ENCODE data around the gene PDE11A. TPM values are rescaled to one million over a fixed set of nuclear protein-coding genes. Genes with fewer than 3 reads are reported as not detected.

The PDE11A gene
- total and polyA plus RNA-seq, 2 of the 13 experiments (the other 11 are each of a cell fraction or from before 2014, with no cell fraction given): 1.2 to 1.7 TPM

DNA sequence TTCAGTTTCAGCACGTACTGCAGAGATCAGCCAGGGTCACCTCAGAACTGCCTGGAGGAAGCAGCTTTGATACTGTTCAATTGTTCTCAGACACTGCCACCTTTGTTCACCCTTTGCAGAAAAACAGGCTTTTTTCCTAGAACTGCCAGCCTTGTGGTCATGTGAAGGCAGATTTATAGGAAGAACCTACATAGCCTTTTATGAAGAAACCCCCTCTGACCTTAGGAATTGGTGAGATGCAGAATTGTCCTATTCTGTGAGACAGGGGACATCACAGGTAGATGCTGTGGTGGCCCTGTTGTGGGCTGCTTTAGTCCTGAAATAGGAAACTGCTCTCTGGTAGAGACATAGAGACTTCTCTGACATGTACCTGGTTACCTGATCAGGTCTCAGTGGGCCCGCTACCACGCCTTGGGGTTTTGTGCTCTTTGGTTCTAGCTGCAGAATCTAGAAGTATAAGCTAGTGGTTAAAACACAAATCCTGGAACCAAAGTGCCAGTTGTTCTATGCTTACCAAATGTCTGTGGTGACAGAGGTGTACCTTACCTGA lies 473.4 kb downstream of the PDE11A start (continued):
- TF ChIP-seq PHB2 (IDR thresholded peaks at IDR 0.05; ENCODE audit: partially characterized antibody) (no peak), KDM6A (CRISPR knock-in tag; IDR thresholded peaks at IDR 0.05; ENCODE audit: low read depth) (no peak), ATF1 (CRISPR knock-in tag; IDR thresholded peaks at IDR 0.05) (peak; percentile 51; the same call in 1 of the 2 replicates), SAP130 (CRISPR knock-in tag; IDR thresholded peaks at IDR 0.05; ENCODE audit: low read depth) (peak; percentile 65), SALL1 (CRISPR knock-in tag; IDR thresholded peaks at IDR 0.05) (peak; percentile 84), ZC3H13 (CRISPR knock-in tag; IDR thresholded peaks at IDR 0.05) (no peak), CENPX (CRISPR knock-in tag; IDR thresholded peaks at IDR 0.05) (no peak), PITX1 (CRISPR knock-in tag; IDR thresholded peaks at IDR 0.05) (peak; percentile 56; the same call in 1 of the 2 replicates), E2F1 (CRISPR knock-in tag; IDR thresholded peaks at IDR 0.05) (no peak), ZNF280B (CRISPR knock-in tag; IDR thresholded peaks at IDR 0.05; ENCODE audit: borderline replicate concordance) (no peak), HOXA3 (CRISPR knock-in tag; IDR thresholded peaks at IDR 0.05) (0 out of 2 replicates have a peak, but pooled peaks have one; percentile 37), EZH2 (conservative IDR thresholded peaks at IDR 0.05; ENCODE audit: low read depth, low read length) (no peak), NCOR1 (IDR thresholded peaks at IDR 0.05; ENCODE audit: borderline replicate concordance, low read length) (peak; percentile 63; the same call in 1 of the 2 replicates)
- TF ChIP-seq, protein P1, sequence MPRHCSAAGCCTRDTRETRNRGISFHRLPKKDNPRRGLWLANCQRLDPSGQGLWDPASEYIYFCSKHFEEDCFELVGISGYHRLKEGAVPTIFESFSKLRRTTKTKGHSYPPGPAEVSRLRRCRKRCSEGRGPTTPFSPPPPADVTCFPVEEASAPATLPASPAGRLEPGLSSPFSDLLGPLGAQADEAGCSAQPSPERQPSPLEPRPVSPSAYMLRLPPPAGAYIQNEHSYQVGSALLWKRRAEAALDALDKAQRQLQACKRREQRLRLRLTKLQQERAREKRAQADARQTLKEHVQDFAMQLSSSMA (CRISPR knock-in tag; IDR thresholded peaks at IDR 0.05): no peak
- TF ChIP-seq, protein P2, sequence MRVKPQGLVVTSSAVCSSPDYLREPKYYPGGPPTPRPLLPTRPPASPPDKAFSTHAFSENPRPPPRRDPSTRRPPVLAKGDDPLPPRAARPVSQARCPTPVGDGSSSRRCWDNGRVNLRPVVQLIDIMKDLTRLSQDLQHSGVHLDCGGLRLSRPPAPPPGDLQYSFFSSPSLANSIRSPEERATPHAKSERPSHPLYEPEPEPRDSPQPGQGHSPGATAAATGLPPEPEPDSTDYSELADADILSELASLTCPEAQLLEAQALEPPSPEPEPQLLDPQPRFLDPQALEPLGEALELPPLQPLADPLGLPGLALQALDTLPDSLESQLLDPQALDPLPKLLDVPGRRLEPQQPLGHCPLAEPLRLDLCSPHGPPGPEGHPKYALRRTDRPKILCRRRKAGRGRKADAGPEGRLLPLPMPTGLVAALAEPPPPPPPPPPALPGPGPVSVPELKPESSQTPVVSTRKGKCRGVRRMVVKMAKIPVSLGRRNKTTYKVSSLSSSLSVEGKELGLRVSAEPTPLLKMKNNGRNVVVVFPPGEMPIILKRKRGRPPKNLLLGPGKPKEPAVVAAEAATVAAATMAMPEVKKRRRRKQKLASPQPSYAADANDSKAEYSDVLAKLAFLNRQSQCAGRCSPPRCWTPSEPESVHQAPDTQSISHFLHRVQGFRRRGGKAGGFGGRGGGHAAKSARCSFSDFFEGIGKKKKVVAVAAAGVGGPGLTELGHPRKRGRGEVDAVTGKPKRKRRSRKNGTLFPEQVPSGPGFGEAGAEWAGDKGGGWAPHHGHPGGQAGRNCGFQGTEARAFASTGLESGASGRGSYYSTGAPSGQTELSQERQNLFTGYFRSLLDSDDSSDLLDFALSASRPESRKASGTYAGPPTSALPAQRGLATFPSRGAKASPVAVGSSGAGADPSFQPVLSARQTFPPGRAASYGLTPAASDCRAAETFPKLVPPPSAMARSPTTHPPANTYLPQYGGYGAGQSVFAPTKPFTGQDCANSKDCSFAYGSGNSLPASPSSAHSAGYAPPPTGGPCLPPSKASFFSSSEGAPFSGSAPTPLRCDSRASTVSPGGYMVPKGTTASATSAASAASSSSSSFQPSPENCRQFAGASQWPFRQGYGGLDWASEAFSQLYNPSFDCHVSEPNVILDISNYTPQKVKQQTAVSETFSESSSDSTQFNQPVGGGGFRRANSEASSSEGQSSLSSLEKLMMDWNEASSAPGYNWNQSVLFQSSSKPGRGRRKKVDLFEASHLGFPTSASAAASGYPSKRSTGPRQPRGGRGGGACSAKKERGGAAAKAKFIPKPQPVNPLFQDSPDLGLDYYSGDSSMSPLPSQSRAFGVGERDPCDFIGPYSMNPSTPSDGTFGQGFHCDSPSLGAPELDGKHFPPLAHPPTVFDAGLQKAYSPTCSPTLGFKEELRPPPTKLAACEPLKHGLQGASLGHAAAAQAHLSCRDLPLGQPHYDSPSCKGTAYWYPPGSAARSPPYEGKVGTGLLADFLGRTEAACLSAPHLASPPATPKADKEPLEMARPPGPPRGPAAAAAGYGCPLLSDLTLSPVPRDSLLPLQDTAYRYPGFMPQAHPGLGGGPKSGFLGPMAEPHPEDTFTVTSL (CRISPR knock-in tag; IDR thresholded peaks at IDR 0.05; ENCODE audit: borderline replicate concordance): peak; percentile 82; the same call in 1 of the 2 replicates
- TF ChIP-seq, protein P3, sequence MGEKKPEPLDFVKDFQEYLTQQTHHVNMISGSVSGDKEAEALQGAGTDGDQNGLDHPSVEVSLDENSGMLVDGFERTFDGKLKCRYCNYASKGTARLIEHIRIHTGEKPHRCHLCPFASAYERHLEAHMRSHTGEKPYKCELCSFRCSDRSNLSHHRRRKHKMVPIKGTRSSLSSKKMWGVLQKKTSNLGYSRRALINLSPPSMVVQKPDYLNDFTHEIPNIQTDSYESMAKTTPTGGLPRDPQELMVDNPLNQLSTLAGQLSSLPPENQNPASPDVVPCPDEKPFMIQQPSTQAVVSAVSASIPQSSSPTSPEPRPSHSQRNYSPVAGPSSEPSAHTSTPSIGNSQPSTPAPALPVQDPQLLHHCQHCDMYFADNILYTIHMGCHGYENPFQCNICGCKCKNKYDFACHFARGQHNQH (CRISPR knock-in tag; IDR thresholded peaks at IDR 0.05): 0 out of 2 replicates have a peak, but pooled peaks have one; percentile 7
- TF ChIP-seq, protein P4, sequence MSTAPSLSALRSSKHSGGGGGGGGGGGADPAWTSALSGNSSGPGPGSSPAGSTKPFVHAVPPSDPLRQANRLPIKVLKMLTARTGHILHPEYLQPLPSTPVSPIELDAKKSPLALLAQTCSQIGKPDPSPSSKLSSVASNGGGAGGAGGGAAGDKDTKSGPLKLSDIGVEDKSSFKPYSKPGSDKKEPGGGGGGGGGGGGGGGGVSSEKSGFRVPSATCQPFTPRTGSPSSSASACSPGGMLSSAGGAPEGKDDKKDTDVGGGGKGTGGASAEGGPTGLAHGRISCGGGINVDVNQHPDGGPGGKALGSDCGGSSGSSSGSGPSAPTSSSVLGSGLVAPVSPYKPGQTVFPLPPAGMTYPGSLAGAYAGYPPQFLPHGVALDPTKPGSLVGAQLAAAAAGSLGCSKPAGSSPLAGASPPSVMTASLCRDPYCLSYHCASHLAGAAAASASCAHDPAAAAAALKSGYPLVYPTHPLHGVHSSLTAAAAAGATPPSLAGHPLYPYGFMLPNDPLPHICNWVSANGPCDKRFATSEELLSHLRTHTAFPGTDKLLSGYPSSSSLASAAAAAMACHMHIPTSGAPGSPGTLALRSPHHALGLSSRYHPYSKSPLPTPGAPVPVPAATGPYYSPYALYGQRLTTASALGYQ (CRISPR knock-in tag; IDR thresholded peaks at IDR 0.05): peak; percentile 75; the same call in 1 of the 2 replicates
